Lower leg skin (tissue), 3 donors: ENCODE measurements around the gene ZDHHC7.

Experiments used
- POLR2A ChIP-seq, 2 donors: fragments of 450-650 bp; IDR thresholded peaks; one replicate each; pipeline ENCODE4 v1.6.1; 2016 to 2017; ENCODE audit warnings: antibody characterized with exemption in 2 of 2, mild to moderate bottlenecking in 1 of 2, moderate library complexity in 1 of 2
- TF ChIP-seq, protein P1 (sequence below), 3 donors: fragments of 450-650 bp; IDR thresholded peaks; one replicate each; pipeline ENCODE4 v1.5.1; 2016; ENCODE audit warnings: antibody characterized with exemption in 3 of 3, mild to moderate bottlenecking in 3 of 3, moderate library complexity in 2 of 3

DNA sequence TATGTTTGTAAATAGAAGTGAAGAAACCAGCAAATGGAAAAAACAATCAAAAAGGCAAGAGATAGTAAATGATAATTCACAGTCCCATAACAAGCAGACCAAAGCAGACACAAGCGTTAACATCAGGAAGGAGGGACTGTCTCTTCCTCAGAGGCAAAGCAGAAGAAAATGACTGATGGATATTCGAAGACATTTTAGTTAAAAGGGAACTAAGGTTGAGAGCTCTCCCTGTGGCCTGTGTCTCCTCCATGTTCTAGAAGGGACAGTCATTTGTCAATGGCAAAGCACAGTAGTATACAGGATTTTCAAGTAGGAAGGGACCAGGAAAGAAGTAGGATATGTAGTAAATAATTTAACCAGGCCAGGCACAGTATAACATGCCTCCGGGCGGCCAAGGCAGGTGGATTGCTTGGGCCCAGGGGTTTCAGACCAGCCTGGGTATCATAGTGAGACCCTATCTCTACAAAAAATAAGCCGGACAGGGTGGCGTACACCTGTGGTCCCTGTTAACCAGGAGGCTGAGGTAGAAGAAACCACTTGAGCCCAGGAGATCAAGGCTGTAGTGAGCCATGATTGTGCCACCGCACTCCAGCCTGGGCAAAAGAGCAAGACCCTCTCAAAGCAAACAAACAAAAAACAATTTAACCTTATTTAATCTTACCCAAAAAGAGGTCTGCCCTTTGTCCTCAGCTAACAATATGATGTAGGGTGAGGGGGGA is 3.7 kb downstream of the ZDHHC7 start:
- TF ChIP-seq, protein P1, sequence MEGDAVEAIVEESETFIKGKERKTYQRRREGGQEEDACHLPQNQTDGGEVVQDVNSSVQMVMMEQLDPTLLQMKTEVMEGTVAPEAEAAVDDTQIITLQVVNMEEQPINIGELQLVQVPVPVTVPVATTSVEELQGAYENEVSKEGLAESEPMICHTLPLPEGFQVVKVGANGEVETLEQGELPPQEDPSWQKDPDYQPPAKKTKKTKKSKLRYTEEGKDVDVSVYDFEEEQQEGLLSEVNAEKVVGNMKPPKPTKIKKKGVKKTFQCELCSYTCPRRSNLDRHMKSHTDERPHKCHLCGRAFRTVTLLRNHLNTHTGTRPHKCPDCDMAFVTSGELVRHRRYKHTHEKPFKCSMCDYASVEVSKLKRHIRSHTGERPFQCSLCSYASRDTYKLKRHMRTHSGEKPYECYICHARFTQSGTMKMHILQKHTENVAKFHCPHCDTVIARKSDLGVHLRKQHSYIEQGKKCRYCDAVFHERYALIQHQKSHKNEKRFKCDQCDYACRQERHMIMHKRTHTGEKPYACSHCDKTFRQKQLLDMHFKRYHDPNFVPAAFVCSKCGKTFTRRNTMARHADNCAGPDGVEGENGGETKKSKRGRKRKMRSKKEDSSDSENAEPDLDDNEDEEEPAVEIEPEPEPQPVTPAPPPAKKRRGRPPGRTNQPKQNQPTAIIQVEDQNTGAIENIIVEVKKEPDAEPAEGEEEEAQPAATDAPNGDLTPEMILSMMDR (IDR thresholded peaks at IDR 0.05): no peak
- TF ChIP-seq POLR2A (IDR thresholded peaks at IDR 0.05): no peak
